HG03039 (cell line): ENCODE measurements around the gene BRPF3.

Source experiments
- ATAC-seq: cut with Tn5 transposase; IDR thresholded peaks from one replicate; pipeline ENCODE4 v1.9.1; 2021; ENCODE audit warnings: mild to moderate bottlenecking, moderate library complexity; ENCODE audit not compliant: unreplicated experiment

Gene BRPF3

DNA sequence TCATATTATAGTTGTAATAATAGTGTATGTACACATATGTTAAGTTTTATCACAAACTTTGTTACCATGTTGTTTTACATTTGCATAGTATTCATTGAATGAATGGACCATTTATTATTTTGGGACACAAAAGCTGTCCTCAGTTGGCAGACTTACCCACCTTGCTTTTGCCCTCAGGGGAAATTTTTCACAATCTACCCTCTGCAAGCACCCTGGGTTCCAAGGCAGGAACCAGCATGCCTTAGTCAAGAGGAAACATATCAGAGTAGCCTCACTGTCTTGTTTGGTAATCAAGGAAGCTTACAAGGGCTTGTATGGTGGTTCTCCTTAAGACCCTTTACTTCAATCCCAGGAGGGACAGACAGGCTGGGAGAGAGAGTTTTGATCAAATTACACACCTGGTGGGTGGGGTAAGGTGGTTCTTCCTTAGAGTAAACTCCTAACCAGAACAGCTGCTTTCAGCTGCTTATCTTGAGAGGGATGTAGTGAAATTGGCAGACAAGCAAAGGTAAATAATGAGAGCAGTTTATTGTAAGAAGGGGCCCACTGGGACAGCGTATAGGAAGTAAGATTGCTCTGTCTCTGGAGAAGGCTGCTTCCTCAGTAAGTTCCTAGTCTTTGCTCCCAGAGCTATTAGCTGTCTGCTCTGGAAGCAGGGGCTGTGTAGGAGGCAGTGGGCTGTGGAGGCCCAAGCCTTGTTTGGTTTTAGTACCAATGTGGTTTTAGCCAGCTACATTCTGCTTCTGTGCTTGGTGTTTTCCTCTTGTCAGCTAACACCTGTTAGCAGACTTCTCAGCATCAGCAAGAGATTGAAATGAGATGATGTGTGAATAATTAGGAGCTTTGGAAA lies 31.1 kb downstream of the BRPF3 start:
- no peak for ATAC-seq

DNA sequence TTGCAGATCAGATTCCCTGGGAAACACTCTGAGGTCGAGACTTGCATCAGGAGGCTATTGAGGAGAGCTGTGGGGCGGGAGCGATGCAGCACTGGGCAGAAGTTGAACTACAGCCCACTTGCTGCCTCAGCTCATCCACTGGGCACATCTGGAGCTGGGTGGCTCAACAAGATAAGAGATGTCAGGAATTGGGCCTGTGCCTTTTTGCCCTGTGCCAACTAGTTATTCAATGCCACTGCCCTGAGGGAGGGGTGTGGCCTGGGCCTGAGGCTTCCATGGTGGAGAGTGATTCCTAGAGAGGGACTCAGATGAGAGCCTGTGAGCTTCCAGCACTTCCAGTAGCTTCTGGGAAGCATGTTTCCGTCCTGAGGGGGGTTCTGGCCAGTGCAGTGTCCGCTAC lies 32.7 kb downstream of the BRPF3 start:
- ATAC-seq = no peak

DNA sequence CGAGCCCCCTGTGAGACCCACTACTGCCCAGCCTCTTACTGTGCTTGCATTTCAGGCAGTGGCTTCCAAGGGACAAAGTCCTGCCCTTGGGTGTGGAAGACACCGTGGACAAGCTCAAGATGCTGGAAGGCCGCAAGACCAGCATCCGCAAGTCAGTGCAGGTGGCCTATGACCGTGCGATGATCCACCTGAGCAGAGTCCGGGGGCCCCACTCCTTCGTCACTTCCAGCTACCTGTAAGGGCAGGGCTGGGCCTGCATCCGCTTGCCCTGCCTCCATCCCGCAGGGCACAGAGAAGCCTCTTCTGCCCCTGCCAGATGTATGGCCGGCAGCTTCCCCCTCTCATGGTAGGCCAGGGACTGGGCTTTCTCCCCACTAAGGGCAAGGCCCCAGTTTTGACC lies 33.8 kb downstream of the BRPF3 start:
- ATAC-seq = no peak

DNA sequence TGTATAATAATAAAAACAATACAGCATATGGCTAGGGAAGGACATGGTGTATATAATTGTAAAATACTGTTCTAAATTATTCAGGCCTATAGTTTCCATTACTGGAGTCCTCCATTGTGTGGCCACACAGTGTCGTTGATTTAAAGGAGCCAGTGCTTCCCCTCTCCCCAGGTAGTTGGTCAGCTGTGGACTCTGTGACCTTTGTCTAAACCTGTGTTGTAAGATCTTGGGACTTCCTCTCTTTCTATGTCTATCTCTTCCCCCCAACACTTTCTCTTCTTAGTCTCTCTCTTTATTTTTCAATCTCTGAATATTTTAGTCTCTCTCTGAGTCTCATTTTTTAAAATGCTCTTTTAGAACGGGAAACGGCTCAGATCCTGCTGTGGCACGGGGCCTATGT lies 35.6 kb downstream of the BRPF3 start:
- ATAC-seq = no peak

DNA sequence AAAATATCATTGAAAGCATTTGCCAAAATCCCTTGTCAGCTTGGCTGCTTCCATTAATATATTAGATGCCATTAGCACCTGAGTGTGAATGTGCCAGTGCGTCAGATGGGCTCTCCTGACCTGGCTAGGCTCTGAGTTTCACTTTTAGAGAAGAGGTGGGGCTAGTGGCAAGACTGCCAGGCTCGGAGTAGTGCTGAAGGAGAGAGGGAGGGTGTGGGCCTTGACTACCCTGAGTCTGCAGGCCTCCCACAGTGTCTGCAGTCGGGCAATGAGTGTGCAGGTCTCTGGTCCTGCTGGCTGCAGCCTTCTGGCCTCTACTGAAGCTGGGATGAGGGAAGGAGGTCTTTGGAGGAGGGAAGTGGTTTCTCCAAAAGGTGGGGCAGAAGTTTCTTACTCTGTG lies 38.8 kb downstream of the BRPF3 start:
- ATAC-seq = no peak

DNA sequence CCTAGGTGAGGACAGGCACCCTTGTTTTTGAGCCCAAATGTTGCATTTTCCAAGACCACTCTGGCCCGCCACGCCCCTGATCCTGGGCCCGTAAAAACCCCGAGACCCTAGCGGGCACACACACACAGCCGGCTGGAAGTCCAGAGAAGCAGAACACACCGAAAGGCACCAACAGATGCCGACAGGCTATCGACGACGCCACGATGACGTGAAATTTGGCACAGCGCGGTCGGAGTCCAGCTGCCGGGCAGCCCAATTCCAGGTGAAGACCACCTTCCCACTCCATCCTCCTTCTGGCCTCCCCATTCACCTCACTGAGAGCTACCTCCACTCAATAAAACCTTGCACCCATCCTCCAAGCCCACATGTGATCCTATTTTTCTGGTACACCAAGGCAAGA lies 39.3 kb downstream of the BRPF3 start:
- ATAC-seq = no peak

DNA sequence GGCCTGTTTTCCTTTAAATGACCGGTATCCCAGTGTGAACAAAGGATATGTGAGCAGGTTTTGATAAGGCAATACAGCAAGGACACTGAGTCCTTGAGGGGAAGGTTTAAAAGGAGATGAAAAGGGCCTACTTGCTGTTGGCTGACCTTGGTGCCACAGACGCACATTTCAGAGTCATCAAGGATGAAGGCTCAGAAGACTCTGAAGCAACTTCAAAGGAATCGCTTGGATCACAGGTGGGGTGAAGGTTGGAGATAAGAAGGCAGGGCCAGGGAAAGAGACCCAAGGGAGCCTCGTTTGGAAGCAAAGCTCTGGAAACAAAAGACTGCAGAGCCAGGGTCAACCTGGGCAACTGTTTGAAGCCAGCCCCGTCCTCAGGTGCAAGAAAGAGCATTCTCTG lies 43.2 kb downstream of the BRPF3 start:
- ATAC-seq = no peak

DNA sequence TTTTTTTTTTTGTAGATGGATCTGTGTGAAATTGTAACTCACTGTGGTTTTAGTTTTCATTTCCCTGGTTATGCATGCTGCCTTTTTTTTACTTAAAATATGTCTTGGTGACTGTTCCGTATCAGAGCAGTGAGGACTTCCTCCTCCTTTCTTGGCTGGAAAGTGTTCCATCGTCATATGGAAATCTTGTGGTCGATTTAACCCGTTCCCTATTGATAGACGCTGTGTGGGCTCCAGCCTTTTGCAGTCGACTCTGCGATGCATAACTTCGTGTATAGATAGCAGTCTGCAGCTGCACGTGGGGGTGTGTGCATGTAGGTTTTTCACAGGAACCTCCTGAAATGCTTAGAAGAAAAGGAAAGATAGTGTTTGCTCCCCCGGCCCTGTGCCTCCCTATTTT lies 45.2 kb downstream of the BRPF3 start:
- no peak for ATAC-seq

DNA sequence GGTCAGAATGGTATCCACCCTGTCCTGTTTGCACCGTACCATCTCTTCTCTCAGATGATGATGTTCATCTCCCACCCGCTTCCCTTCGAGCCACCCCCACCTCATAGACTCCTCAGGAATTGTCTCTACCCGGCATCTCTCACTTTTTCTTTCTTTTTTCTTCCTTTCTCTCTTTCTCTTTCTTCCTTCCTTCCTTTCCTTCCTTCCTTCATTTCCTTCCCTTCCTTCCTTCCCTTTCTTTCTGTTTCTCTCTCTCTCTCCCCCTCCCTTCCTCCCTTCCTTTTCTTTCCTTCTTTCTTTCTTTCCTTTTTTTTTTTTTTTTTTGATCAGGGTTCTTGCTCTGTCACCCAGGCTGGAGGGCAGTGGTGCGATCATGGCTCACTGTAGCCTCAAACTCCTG lies 45.6 kb downstream of the BRPF3 start:
- no peak for ATAC-seq

DNA sequence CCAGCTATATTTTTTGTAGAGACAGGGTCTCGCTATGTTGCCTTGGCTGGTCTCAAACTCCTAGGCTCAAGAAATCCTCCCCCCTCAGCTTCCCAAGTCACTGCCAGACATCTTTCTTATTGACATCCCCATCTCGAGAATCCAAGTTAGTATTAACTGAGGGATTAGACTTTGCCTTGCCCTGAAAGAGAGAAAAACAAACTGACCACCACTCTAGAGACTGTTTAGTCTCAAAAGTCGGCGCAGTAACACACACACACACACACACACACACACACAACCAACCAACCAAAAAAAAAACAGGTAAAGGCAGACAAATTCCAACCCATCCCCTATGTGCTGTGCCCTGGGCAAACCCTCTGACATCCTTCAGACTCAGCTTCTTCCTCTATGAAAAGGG lies 46.1 kb downstream of the BRPF3 start:
- ATAC-seq = no peak

DNA sequence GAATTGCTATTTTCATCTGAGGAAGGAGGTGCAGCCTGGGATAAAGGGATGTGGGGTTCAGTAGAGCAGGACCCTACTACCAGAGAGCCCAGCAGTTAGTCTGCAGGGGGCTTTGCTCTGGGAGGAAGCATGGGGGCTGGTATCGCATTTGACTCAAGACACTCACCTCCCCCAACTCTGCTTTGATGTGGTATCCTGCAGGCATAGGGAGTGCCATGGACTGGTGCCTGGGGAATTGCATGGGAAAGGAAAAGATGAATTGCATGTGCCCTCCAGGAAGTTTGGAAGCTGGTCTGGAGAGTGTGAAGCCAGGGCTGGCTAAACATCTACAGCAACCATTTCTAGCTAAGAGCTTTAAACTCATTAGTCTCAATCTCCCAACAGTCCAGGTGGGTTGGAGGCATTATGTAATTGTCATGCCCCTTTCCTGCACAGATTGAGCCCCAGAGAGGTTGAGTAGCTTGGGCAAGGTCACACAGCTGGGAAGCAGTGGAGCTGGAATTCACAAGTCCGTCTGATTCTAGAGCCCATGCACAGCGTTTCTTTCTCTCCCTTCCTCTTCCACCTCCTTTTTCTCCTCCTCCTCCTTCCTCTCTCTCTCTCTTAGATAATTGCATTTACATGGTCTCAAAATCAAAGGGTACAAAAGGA lies 47.1 kb downstream of the BRPF3 start:
- ATAC-seq = no peak

DNA sequence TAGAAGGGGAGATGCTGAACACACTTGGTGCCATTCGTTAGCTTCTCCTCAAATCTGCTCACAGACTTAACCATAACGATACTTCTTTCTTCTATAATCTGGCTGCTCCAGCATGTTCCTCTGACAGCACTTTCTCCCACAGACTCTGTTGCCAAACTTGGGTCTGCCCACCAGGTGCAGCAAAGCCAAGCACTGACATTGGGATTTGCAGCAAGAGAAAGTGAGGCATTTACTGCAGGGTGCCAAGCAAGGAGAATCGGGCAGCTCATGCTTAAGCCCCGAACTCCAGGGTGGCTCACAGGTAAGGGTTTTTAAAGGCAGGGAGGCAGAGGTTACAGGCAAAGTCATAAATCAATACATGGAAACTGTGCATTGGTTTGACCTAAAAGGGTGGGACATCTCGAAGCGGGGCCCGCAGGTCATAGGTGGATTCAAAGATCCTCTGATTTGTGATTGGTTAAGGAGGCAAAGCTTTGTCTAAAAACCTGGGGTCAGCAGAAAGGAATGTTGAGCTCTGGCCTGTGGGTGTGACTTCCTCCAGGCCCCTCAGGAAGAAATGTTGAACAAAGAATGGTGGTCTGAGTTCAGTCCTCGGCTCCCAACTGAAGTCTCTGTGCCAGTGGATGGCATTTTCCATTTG lies 48.2 kb downstream of the BRPF3 start:
- ATAC-seq = no peak

DNA sequence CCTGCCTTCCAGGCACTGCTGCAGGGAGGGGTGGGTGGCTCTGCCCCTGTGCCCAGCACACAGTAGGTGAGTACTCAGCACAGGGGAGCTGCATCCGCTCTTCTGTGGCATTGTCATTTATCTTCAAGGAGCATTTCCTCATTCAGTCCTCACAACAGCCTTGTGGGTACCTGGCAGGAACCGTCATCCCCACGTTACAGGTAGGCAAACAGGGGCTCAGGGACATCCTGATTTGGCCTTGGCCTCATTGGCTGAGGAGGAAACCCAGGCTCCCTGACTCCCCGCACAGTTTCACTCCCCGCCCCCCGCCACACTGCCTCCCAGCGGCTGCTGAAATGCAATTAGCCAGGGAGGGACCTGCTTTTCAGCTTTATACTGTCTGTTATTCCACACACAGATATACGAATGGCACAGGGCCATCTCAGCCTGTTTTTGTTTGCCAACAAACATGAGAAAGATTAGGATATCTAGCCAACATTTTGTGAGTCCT lies 49.1 kb downstream of the BRPF3 start:
- no peak for ATAC-seq

DNA sequence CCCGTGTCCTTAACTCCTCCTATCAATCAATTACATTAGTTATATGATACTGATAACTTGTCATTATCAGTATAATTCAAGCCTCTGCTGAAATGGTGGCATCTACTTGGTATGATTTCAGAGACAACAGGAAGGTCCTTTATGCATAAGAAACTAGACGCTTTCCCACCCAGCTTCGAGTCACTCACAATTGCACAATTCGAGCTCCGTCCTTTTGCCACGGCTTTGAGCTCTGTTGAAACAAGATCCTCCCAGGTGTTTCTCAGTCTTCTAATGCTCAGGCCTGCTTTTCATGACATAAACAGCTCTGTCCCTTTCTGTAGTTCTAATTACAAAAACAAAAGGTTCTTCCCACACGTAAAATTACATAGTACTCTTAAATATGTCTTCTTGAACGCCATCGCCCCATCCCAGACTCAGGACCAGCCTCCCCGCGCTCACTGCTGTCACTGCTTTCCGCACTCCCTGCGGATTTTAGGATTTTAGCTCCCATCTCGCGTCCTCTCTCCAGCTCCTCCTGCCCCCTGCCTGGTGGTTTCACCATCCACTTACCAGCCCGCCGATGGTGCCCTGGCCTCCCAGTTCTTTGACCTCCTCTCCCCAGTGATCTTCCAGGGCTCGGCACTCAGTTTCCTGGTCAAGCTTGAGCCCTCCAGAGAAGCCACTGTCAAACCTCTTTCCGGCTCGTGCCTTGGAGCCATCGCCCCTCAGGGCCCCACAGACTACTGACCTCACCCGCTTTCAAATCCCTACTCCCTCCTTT lies 50.1 kb downstream of the BRPF3 start:
- no peak for ATAC-seq

DNA sequence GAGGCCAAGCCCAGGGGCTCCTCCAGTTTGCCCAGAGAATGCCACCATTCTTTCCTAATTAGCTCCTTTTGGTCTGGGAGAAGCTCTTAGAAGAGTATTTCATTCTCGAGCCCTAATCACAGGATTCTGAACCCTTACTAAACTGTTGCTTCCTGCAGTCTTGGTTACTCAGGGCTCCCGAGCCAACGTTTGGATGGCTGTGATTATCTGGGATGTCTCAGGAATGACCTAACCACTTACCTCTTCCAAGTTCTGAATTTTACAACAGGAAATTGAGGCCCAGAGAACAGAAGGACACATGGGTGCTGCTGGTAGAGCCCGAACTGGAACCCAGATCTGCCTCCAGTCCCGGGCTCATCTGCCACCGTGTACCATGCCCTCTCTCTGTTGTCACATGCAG lies 51.1 kb downstream of the BRPF3 start:
- no peak for ATAC-seq

DNA sequence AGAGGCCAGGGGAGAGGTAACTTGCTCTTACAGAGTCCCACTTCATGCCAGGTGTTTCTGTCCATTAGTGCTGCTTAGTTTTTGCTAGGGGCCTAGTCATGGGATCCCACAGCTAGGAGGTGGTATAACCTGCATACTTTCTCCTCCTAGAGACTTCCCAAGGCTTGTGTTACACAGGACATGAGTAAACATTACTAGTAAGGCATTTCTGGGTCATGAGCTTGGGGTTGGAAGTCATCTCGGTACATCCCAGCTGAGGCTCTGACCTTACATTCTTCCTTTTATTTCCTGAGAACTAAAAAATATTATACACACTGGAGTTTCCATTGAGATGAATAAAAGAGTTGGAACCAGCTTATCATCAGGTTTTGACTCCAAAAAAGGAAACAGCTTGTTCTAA lies 52.4 kb downstream of the BRPF3 start:
- no peak for ATAC-seq

DNA sequence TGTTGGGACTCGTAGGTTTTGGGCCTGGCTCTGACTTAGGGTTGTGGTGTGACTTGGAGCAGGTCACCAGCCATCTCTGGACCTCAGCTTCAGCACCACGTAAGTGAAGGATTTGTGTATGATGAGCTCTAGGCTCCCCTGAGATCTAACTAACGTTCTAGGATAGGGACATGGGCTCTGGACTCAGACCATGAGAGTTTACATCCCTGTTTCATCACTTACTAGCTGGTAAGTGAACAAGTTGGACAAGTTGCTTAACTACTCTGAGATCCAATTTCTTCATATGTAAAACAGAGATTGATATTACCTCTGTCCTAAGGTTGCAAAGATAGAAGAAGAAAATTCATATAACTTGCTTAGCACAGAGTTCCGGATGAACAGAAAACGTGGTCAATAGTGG lies 53.0 kb downstream of the BRPF3 start:
- no peak for ATAC-seq

DNA sequence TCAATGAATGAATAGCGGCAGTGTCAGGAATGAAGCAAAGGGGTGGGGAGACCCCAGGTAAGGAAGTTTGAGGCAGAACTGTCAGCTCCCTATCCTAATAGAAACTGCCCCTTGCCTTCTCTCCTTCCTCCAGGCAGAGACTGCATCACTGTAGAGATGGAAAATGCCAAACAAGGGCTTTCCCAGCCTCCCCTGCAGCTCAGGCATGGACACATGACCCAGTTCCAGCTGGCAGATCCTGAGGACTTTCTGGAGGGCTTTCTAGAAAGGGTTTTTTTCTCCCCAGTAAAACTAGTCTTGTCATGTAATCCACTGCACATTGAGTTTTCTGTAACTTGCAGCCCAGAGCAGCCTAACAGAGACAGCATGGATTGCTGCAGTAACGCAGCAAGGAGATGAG lies 55.5 kb downstream of the BRPF3 start:
- ATAC-seq = no peak

DNA sequence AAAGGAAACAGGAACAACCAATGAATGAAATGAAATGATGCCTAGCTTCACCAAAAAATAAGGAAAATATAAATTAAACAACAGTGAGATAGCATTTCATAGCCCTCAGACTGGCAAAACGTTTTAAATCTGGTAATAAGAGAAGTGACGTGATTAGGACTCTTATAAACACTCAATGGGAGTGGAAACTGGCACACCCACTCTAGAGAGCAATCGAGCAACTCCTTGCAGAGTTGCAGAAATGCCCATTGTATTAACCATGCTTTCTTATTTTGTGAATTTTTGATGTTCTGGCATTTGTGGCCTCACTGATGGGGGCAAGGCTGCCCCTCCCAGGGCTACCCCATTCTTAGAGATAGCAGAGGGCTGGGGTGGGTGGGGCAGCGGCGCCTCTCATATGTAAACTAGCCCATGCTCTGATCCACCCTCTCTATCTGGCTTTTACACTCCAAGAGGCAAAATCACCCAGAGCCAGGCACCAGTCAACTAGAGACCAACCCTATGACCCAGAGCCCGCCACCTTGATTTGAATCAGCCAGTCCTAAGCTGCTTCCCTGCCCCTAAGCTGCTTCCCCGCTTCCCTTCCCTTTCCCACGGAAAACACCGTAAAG lies 67.0 kb downstream of the BRPF3 start:
- no peak for ATAC-seq

DNA sequence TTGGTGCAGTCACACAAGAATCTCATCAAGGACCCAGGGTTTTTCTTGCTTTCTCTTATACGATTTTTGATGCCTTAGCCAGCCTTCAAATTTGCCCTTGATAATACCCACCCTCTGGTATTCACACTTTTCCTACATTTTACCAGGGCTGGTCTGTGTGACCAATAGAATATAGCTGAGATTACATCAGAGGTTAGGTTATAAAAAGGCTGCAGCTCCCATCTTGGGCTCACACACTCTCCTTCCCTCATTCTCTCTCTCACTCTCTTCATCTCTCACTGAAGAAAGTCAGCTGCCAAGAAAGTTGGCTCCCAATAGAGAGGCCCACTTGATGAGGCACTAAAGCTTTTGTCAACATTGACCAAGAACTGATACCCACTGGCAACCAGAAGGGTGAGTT lies 69.2 kb downstream of the BRPF3 start:
- ATAC-seq = no peak
